Endodermal cell (in vitro differentiated cells): ENCODE data around the gene KMT5B. TPM values are rescaled to one million over a fixed set of nuclear protein-coding genes. Genes with fewer than 3 reads are reported as not detected.

Source experiments
- DNase-seq: peaks from one replicate; pipeline ENCODE4 v3.0.0-alpha.2; 2017
- H3K27ac ChIP-seq: 2 replicates; pipeline ENCODE4 v1.5.1; 2013; ENCODE audit warnings: mild to moderate bottlenecking, low read depth, low read length, moderate library complexity
- H3K27me3 ChIP-seq: 2 replicates; pipeline ENCODE4 v1.6.1; 2013; ENCODE audit warnings: mild to moderate bottlenecking, low read length, moderate library complexity; ENCODE audit not compliant: insufficient read depth, control insufficient read depth, poor library complexity, severe bottlenecking
- H3K36me3 ChIP-seq: 2 replicates; pipeline ENCODE4 v1.7.0; 2013; ENCODE audit warnings: mild to moderate bottlenecking, low read length, moderate library complexity; ENCODE audit not compliant: control insufficient read depth, insufficient read depth
- H3K4me1 ChIP-seq: one replicate; pipeline ENCODE4 v1.7.0; 2013; ENCODE audit warnings: low read length; ENCODE audit not compliant: control insufficient read depth, insufficient read depth
- H3K4me3 ChIP-seq: 2 replicates; pipeline ENCODE4 v1.5.1; 2013; ENCODE audit warnings: mild to moderate bottlenecking, low read length, moderate library complexity
- H3K9ac ChIP-seq: 2 replicates; pipeline ENCODE4 v1.6.1; 2013; ENCODE audit warnings: mild to moderate bottlenecking, low read length, moderate library complexity; ENCODE audit not compliant: poor library complexity, severe bottlenecking; ENCODE audit errors: extremely low read depth
- H3K9me3 ChIP-seq: 2 replicates; pipeline ENCODE4 v1.6.1; 2013; ENCODE audit warnings: mild to moderate bottlenecking, low read length, moderate library complexity; ENCODE audit not compliant: control insufficient read depth
- H3K27ac Mint-ChIP-seq: 2 replicates; pipeline ENCODE4 v1.8.0; 2020; ENCODE audit warnings: mixed read lengths
- H3K27me3 Mint-ChIP-seq: 2 replicates; pipeline ENCODE4 v1.8.0; 2021; ENCODE audit warnings: mild to moderate bottlenecking, mixed read lengths; ENCODE audit not compliant: insufficient read depth
- H3K36me3 Mint-ChIP-seq: 2 replicates; pipeline ENCODE4 v1.8.0; 2020; ENCODE audit warnings: low read depth, mixed read lengths
- H3K4me1 Mint-ChIP-seq: 2 replicates; pipeline ENCODE4 v1.8.0; 2020; ENCODE audit warnings: mixed read lengths
- H3K4me3 Mint-ChIP-seq: 2 replicates; pipeline ENCODE4 v1.8.0; 2020; ENCODE audit warnings: mild to moderate bottlenecking, moderate library complexity, mixed read lengths
- H3K9me3 Mint-ChIP-seq: 2 replicates; pipeline ENCODE4 v1.8.0; 2020; ENCODE audit warnings: mild to moderate bottlenecking, mixed read lengths
- CTCF ChIP-seq: fragments of 200-600 bp; sonication (generic); conservative IDR thresholded peaks from 2 replicates; pipeline ENCODE4 v1.5.0; 2021; ENCODE audit warnings: antibody characterized with exemption, mild to moderate bottlenecking
- WGBS, 2 experiments: methylation state at CpG; one replicate each; pipeline versions ENCODE4 v1.1.5 to v1.1.7; 2013; ENCODE audit warnings: missing lambda C conversion rate in 2 of 2, mixed read lengths in 1 of 2; ENCODE audit not compliant: insufficient coverage in 1 of 2, insufficient read length in 1 of 2; 5-methylcytosine and 5-hydroxymethylcytosine counted together
- total RNA-seq, 2 donors: library from RNA; stranded (reverse); fragmentation: NEBNext Ultra II Directional in 1 of 2; extraction: Animal tissue kit (Norgen Biotek cat#: 25700) in 1 of 2; gene quantifications; 2 replicates in 1 of 2; 3 replicates in 1 of 2; pipeline ENCODE4 v1.2.1, GENCODE V29; 2021

Gene KMT5B
- total RNA-seq, 2 donors from 2014 or later = 53.3 to 62.3 TPM

- no peaks in the 10 kb centered on the region for H3K27me3 ChIP-seq
- Mint-ChIP-seq H3K36me3 (peaks cover 3% of the 10 kb centered on the region), H3K27me3 (no peaks in the 10 kb centered on the region), H3K27ac (no peak overlapping the region), H3K9me3 (no peaks in the 10 kb centered on the region), H3K4me3 (no peak overlapping the region), H3K4me1 (peaks cover 17% of the 10 kb centered on the region)
- H3K4me1 ChIP-seq = peaks cover 5% of the 10 kb centered on the region
- no peaks in the 10 kb centered on the region for H3K9me3 ChIP-seq
- no peak overlapping the region for H3K4me3 ChIP-seq
- no peak overlapping the region for H3K27ac ChIP-seq
- H3K9ac ChIP-seq = no peak overlapping the region
- H3K36me3 ChIP-seq = no peaks in the 10 kb centered on the region
- TF ChIP-seq CTCF = no peak
- DNase-seq = no peak
- 80 to 92% methylated on average over 2 to 6 of the region's 6 CpGs for WGBS, 2 experiments
Observed at GRCh38 chr11:68204402-68204801, 8.7 kb downstream of the KMT5B start.

DNA sequence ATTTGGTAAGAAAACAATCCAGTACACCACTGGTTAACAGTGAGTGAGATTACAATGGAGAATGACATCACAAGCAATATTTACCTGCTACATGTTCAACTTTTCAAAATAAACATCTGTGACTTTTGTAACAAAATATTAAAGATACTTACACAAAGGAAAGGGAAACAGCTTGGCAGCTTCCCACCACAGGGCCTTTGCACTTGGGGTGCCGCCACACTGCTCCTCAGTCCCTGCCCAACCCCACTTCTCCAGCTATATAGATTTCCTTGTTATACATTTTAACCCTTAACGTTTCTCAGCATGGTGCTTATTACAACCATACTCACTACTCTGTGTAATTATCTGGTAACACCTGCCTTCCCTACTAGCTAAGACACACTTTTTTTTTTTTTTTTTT is 10.9 kb downstream of the KMT5B start:
- no peak overlapping the region for H3K27ac Mint-ChIP-seq
- no peaks in the 10 kb centered on the region for H3K27me3 Mint-ChIP-seq
- Histone ChIP-seq H3K36me3 (no peaks in the 10 kb centered on the region), H3K4me3 (no peak overlapping the region), H3K9ac (no peak overlapping the region), H3K9me3 (no peaks in the 10 kb centered on the region), H3K4me1 (no peaks in the 10 kb centered on the region), H3K27ac (no peak overlapping the region), H3K27me3 (no peaks in the 10 kb centered on the region)
- 80 to 93% methylated on average over 1 to 2 of the region's 2 CpGs for WGBS, 2 experiments
- H3K4me1 Mint-ChIP-seq = peaks cover 13% of the 10 kb centered on the region
- H3K4me3 Mint-ChIP-seq = no peak overlapping the region
- DNase-seq = no peak
- no peaks in the 10 kb centered on the region for H3K9me3 Mint-ChIP-seq
- no peak for TF ChIP-seq CTCF
- peaks cover 3% of the 10 kb centered on the region for H3K36me3 Mint-ChIP-seq

DNA sequence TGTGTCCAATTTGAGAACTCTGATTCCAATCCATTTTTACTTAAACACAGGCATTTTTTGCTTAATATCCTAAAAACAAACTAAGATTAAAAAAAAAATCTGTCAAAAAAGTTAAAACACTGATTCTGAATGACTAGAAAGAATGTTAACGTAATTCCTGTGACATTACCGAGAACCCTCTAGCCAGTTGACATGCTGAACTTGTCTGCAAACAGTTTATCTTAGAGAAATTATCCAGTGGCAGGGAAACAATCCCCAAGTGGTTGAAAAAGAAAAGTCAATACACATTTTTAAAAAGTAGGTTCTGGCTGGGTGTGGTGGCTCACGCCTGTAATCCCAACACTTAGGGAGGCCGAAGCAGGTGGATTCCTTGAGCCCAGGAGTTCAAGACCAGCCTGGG is 11.6 kb downstream of the KMT5B start:
- TF ChIP-seq CTCF = no peak
- Mint-ChIP-seq H3K4me1 (peaks cover 13% of the 10 kb centered on the region), H3K36me3 (peaks cover 4% of the 10 kb centered on the region), H3K27ac (no peak overlapping the region), H3K27me3 (no peaks in the 10 kb centered on the region), H3K4me3 (no peak overlapping the region), H3K9me3 (no peaks in the 10 kb centered on the region)
- H3K36me3 ChIP-seq = no peaks in the 10 kb centered on the region
- H3K4me1 ChIP-seq = no peaks in the 10 kb centered on the region
- no peak for DNase-seq
- 94 to 98% methylated on average over 4 of the region's 4 CpGs for WGBS, 2 experiments
- no peak overlapping the region for H3K9ac ChIP-seq
- no peak overlapping the region for H3K4me3 ChIP-seq
- no peaks in the 10 kb centered on the region for H3K27me3 ChIP-seq
- H3K9me3 ChIP-seq = no peaks in the 10 kb centered on the region
- no peak overlapping the region for H3K27ac ChIP-seq
